Posterior cingulate gyrus (tissue), 11 donors: Measurements from ENCODE around the gene TMEM200B.
"Not testable (repeated sequence)": the region's sequence is repeated elsewhere in the genome, so short reads cannot be mapped to it uniquely, and the experiment has no call there.

Experiments used
- DNase-seq, 10 donors: peaks; one replicate each; pipeline versions ENCODE4 v3.0.0 to v3.0.0-alpha.2; 2020 to 2021; ENCODE audit warnings: mixed read lengths in 3 of 10
- intact Hi-C: fragments of 100-400 bp; cut with DNase I; formaldehyde crosslinking; loops from one replicate; pipeline ENCODE4 v1.15.1; 2023

TMEM200B gene

GRCh38 chr1:29123887-29124365, at the start of gene TMEM200B:
Gene TMEM200B, minus strand, starts transcription at chr1:29123903. Its CDS starts 2,075 bp downstream, at chr1:29121828.
- DNase-seq, result no peak
- intact Hi-C loops, result no loop called here

- intact Hi-C loops, result no loop called here
- DNase-seq, result no peak
Observed at GRCh38 chr1:29172415-29172939, 48.8 kb upstream of the TMEM200B start.

GRCh38 chr1:29171521-29171920, 47.8 kb upstream of the TMEM200B start:
- no peak for DNase-seq
- intact Hi-C loops, result no loop called here

GRCh38 chr1:29171089-29171488, 47.4 kb upstream of the TMEM200B start:
- DNase-seq, result no peak
- intact Hi-C loops, result no loop called here

- intact Hi-C loops, result no loop called here
- no peak for DNase-seq
Observed at GRCh38 chr1:29169976-29170375, 46.3 kb upstream of the TMEM200B start.

GRCh38 chr1:29167904-29168303, 44.2 kb upstream of the TMEM200B start:
- no peak for DNase-seq
- intact Hi-C loops, result no loop called here

- no peak for DNase-seq
- intact Hi-C loops, result no loop called here
Observed at GRCh38 chr1:29166291-29166878, 42.7 kb upstream of the TMEM200B start.

- intact Hi-C loops, result no loop called here
- no peak for DNase-seq
Observed at GRCh38 chr1:29164588-29164987, 40.9 kb upstream of the TMEM200B start.

GRCh38 chr1:29162476-29163138, 38.9 kb upstream of the TMEM200B start:
- DNase-seq, result peak in 1 of 10 donors; percentile 19
- intact Hi-C loops, result no loop called here

- no peak for DNase-seq
- intact Hi-C loops, result no loop called here
Observed at GRCh38 chr1:29162025-29162424, 38.3 kb upstream of the TMEM200B start.

- intact Hi-C loops, result no loop called here
- DNase-seq, result no peak
Observed at GRCh38 chr1:29159773-29160172, 36.1 kb upstream of the TMEM200B start.

- intact Hi-C loops, result no loop called here
- DNase-seq, result no peak
Observed at GRCh38 chr1:29157269-29157601, 33.5 kb upstream of the TMEM200B start.

- DNase-seq, result no peak
- intact Hi-C loops, result no loop called here
Observed at GRCh38 chr1:29156543-29157268, 33.0 kb upstream of the TMEM200B start.

GRCh38 chr1:29152046-29152805, 28.5 kb upstream of the TMEM200B start:
- DNase-seq, result peak in 1 of 10 donors; percentile 24
- intact Hi-C loops, result no loop called here

- DNase-seq, result peak in 2 of 10 donors; percentile 24 to 59
- intact Hi-C loops, result not testable (repeated sequence)
Observed at GRCh38 chr1:29150346-29150745, 26.6 kb upstream of the TMEM200B start.

GRCh38 chr1:29148656-29149491, 25.2 kb upstream of the TMEM200B start:
- DNase-seq, result peak in 2 of 10 donors; percentile 62 to 82
- intact Hi-C loops, result no loop called here

- no peak for DNase-seq
- intact Hi-C loops, result no loop called here
Observed at GRCh38 chr1:29145739-29146437, 22.2 kb upstream of the TMEM200B start.

GRCh38 chr1:29144178-29144577, 20.5 kb upstream of the TMEM200B start:
- no peak for DNase-seq
- intact Hi-C loops, result no loop called here

GRCh38 chr1:29142714-29143113, 19.0 kb upstream of the TMEM200B start:
- DNase-seq, result no peak
- intact Hi-C loops, result no loop called here
